GM12891 (cell line): ENCODE results near the gene MRAP. TPM values are rescaled to one million over a fixed set of nuclear protein-coding genes. Genes with fewer than 3 reads are reported as not detected.
A peak's percentile ranks its signal among the peaks of the same experiment; 100 is the strongest.
"Not testable (repeated sequence)": the region's sequence is repeated elsewhere in the genome, so short reads cannot be mapped to it uniquely, and the experiment has no call there.

ENCODE experiments used
- DNase-seq: peaks from one replicate; pipeline ENCODE4 v3.0.0; 2011; ENCODE audit warnings: low spot score; ENCODE audit not compliant: insufficient read length
- FAIRE-seq: peaks from 2 replicates; lab custom pipeline; 2011; peaks lifted over from hg19 to GRCh38; lab: Jason Lieb, UNC
- PAX5 ChIP-seq: IDR thresholded peaks from 2 replicates; pipeline ENCODE4 v1.6.1; 2011; ENCODE audit warnings: low read length, moderate library complexity, mild to moderate bottlenecking; ENCODE audit not compliant: insufficient read depth, severe bottlenecking
- POLR2A ChIP-seq: IDR thresholded peaks from 2 replicates; pipeline ENCODE4 v1.6.1; 2011; ENCODE audit warnings: low read depth, low read length, control low read depth
- POLR2AphosphoS5 ChIP-seq: IDR thresholded peaks from 2 replicates; pipeline ENCODE4 v1.6.1; 2011; ENCODE audit warnings: low read depth, low read length, control low read depth
- POU2F2 ChIP-seq: IDR thresholded peaks from 2 replicates; pipeline ENCODE4 v1.6.1; 2011; ENCODE audit warnings: low read depth, mild to moderate bottlenecking, control low read depth, low read length, moderate library complexity
- SPI1 ChIP-seq: IDR thresholded peaks from 2 replicates; pipeline ENCODE4 v1.6.1; 2011; ENCODE audit warnings: low read depth, low read length, control low read depth
- TAF1 ChIP-seq: IDR thresholded peaks from 2 replicates; pipeline ENCODE4 v1.6.1; 2011; ENCODE audit warnings: low read depth, low read length, control low read depth
- polyA plus RNA-seq: library from polyadenylated mRNA; unstranded; fragments of >200 nt; gene quantifications from one replicate; pipeline ENCODE4 v1.2.1, GENCODE V29; 2012; ENCODE audit warnings: low read depth, missing spikeins, inconsistent platforms; ENCODE audit not compliant: missing spikeins

The MRAP gene
- not detected for polyA plus RNA-seq

- TF ChIP-seq POLR2A, result no peak
- TF ChIP-seq PAX5, result no peak
- TF ChIP-seq TAF1, result no peak
- TF ChIP-seq POU2F2, result no peak
- no peak for TF ChIP-seq POLR2AphosphoS5
- no peak for TF ChIP-seq SPI1
- no peak for FAIRE-seq
- no peak for DNase-seq
Measured at GRCh38 chr21:32298658-32299081, at the start of gene MRAP. Gene MRAP (plus strand): TSS chr21:32298855. CDS start chr21:32298972, 117 bp downstream.

GRCh38 chr21:32249511-32250280 is 49.0 kb upstream of the MRAP start:
- FAIRE-seq (no peak), DNase-seq (no peak)
- TF ChIP-seq TAF1 (no peak), POU2F2 (no peak), POLR2A (no peak), PAX5 (no peak), SPI1 (no peak), POLR2AphosphoS5 (no peak)

- DNase-seq, result no peak
- no peak for TF ChIP-seq TAF1
- no peak for TF ChIP-seq POLR2A
- no peak for TF ChIP-seq SPI1
- TF ChIP-seq POU2F2, result no peak
- TF ChIP-seq POLR2AphosphoS5, result no peak
- TF ChIP-seq PAX5, result no peak
- no peak for FAIRE-seq
Measured at GRCh38 chr21:32252136-32252535, 46.5 kb upstream of the MRAP start.

- no peak for FAIRE-seq
- TF ChIP-seq PAX5, result no peak
- TF ChIP-seq POU2F2, result no peak
- no peak for TF ChIP-seq SPI1
- no peak for TF ChIP-seq POLR2A
- no peak for TF ChIP-seq POLR2AphosphoS5
- TF ChIP-seq TAF1, result no peak
- DNase-seq, result no peak
Measured at GRCh38 chr21:32253215-32253641, 45.4 kb upstream of the MRAP start.

GRCh38 chr21:32256251-32256650 is 42.4 kb upstream of the MRAP start:
- DNase-seq, result no peak
- no peak for TF ChIP-seq POLR2A
- TF ChIP-seq POLR2AphosphoS5, result no peak
- TF ChIP-seq SPI1, result no peak
- no peak for FAIRE-seq

GRCh38 chr21:32256873-32257620 is 41.6 kb upstream of the MRAP start:
- no peak for FAIRE-seq
- TF ChIP-seq POU2F2 (no peak), TAF1 (no peak), POLR2A (no peak), PAX5 (no peak), SPI1 (no peak), POLR2AphosphoS5 (no peak)
- no peak for DNase-seq

- peak; percentile 34 for DNase-seq
- TF ChIP-seq TAF1 (no peak), POLR2A (no peak), SPI1 (no peak), POLR2AphosphoS5 (no peak), PAX5 (no peak), POU2F2 (no peak)
- peak; percentile 72 for FAIRE-seq
Measured at GRCh38 chr21:32257962-32258785, 40.5 kb upstream of the MRAP start.

- not testable (repeated sequence) for DNase-seq, FAIRE-seq
Measured at GRCh38 chr21:32258786-32259048, 39.9 kb upstream of the MRAP start.

GRCh38 chr21:32260130-32260529 is 38.5 kb upstream of the MRAP start:
- no peak for DNase-seq
- TF ChIP-seq POLR2AphosphoS5 (no peak), POU2F2 (no peak), TAF1 (no peak), POLR2A (no peak), SPI1 (no peak), PAX5 (no peak)
- FAIRE-seq, result no peak
